Left lung (tissue), 10 donors: Measurements from ENCODE around the gene BBLN. TPM values are rescaled to one million over a fixed set of nuclear protein-coding genes. Genes with fewer than 3 reads are reported as not detected.

Experiments used
- ATAC-seq: fragments of 200-7000 bp; cut with Tn5 transposase; one replicate; pipeline ENCODE4 v1.9.1; 2020; ENCODE audit warnings: moderate library complexity
- DNase-seq, 4 donors: peaks; one replicate each; pipeline ENCODE4 v3.0.0-alpha.2; 2013 to 2020
- H3K27ac ChIP-seq, 2 donors: fragments of 200-600 bp; sonication (generic) in 1 of 2; one replicate each; pipeline versions ENCODE4 v1.5.0 to v1.8.0; 2020 to 2021
- H3K27me3 ChIP-seq, 2 donors: fragments of 200-600 bp; sonication (generic) in 1 of 2; one replicate each; pipeline versions ENCODE4 v1.5.0 to v1.8.0; 2020 to 2021
- H3K36me3 ChIP-seq, 2 donors: fragments of 200-600 bp; sonication (generic) in 1 of 2; one replicate each; pipeline versions ENCODE4 v1.5.0 to v1.8.0; 2020 to 2021
- H3K4me1 ChIP-seq, 2 donors: fragments of 200-600 bp; one replicate each; pipeline ENCODE4 v1.8.0; 2021
- H3K4me3 ChIP-seq, 2 donors: fragments of 200-600 bp; sonication (generic) in 1 of 2; one replicate each; pipeline versions ENCODE4 v1.5.0 to v1.8.0; 2020 to 2021; ENCODE audit warnings: mild to moderate bottlenecking in 1 of 2
- H3K9me3 ChIP-seq, 2 donors: fragments of 200-600 bp; sonication (generic) in 1 of 2; one replicate each; pipeline versions ENCODE4 v1.5.0 to v1.8.0; 2020 to 2021
- intact Hi-C, 2 donors: fragments of 100-400 bp; cut with DNase I; formaldehyde crosslinking; loops; one replicate each; pipeline versions ENCODE4 v1.11.2 to v1.14.2; 2022
- polyA plus RNA-seq, 6 donors: library from polyadenylated mRNA; unstranded; fragments of 120-200 nt; gene quantifications; one replicate each; pipeline ENCODE4 v1.2.1, GENCODE V29; 2013; ENCODE audit not compliant: insufficient read length in 6 of 6
- total RNA-seq, 2 donors: library from RNA; stranded (reverse); fragmentation: NEBNext Ultra II Directional; extraction: Animal tissue kit (Norgen Biotek cat#: 25700); gene quantifications; one replicate each; pipeline ENCODE4 v1.2.1, GENCODE V29; 2021
- TF ChIP-seq, protein P1 (sequence below), 2 donors: fragments of 200-600 bp; sonication (generic) in 1 of 2; IDR thresholded peaks; one replicate each; pipeline versions ENCODE4 v1.5.0 to v1.8.0; 2021; ENCODE audit warnings: antibody characterized with exemption in 2 of 2
- donor health status: DM: no; HTN: yes; CAD: no.
- donor health status: DM: no; HTN: no; CAD: no.

Gene BBLN
- total and polyA plus RNA-seq, 8 donors: 27.1 to 66.0 (median 37.7) TPM

DNA sequence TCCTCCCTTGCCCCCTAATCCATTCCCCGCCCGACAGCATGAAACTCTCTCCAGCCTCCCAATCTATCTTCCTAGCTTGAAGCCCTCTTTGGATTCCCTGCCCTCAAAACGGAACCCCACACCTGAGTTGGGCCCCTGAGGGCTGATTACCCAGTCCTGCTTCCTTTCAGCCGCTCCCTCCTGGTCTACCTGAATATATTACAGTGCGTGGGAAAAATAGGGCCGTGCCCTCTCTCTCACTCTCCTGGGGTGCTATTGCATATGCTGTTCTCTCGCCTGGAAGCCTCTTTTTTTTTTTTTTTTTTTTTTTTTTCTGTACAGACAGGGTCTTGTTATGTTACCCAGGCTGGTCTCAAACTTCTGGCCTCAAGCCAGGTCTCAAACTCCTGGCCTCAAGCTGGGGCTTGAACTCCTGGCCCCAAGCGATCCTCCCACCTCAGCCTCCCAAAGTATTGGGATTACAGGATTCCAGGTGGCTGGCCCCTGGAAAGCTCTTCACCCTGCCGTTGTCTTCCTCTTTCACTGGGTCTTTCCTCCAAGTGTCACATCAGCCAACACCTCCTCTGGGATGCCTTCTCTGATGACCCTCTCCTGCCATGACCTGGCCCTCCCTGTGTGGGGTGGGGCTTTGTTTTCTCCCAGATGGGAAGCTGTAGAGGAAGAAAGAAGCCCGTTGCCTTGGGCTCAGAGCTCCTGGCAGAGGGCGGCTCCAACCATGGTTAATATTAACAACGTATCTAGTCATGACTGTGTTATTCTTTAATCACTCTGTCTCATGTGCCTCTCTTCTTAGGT, 51.3 kb downstream of the BBLN start:
- Histone ChIP-seq H3K9me3 (no peaks in the 10 kb centered on the region), H3K4me1 (peaks cover 0 to 4% of the 10 kb centered on the region in 2 donors), H3K27ac (no peak overlapping the region), H3K27me3 (peaks cover 0 to 34% of the 10 kb centered on the region in 2 donors), H3K4me3 (no peak overlapping the region), H3K36me3 (no peaks in the 10 kb centered on the region)
- no peak for DNase-seq
- TF ChIP-seq, protein P1, sequence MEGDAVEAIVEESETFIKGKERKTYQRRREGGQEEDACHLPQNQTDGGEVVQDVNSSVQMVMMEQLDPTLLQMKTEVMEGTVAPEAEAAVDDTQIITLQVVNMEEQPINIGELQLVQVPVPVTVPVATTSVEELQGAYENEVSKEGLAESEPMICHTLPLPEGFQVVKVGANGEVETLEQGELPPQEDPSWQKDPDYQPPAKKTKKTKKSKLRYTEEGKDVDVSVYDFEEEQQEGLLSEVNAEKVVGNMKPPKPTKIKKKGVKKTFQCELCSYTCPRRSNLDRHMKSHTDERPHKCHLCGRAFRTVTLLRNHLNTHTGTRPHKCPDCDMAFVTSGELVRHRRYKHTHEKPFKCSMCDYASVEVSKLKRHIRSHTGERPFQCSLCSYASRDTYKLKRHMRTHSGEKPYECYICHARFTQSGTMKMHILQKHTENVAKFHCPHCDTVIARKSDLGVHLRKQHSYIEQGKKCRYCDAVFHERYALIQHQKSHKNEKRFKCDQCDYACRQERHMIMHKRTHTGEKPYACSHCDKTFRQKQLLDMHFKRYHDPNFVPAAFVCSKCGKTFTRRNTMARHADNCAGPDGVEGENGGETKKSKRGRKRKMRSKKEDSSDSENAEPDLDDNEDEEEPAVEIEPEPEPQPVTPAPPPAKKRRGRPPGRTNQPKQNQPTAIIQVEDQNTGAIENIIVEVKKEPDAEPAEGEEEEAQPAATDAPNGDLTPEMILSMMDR (IDR thresholded peaks at IDR 0.05): no peak
- ATAC-seq: no peak
- intact Hi-C loops: no loop called here

DNA sequence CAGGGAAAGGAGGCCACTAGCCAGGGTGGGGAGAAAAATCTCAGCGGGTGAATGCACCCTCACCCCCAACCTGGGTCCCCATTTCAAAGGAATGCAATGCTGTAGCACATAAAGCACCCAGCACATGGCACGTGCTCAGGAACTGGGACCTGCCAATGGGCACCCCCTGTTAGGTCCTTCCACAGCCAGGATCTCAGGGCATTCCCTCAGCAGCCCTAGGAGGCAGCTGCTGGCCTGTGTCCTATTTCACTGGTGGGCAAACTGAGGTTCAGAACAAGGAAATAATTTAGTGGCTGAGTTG, 51.9 kb downstream of the BBLN start:
- ATAC-seq (no peak), DNase-seq (no peak)
- no peak overlapping the region for H3K4me3 ChIP-seq
- peaks cover 0 to 6% of the 10 kb centered on the region in 2 donors for H3K4me1 ChIP-seq
- no peak overlapping the region for H3K27ac ChIP-seq
- H3K9me3 ChIP-seq: no peaks in the 10 kb centered on the region
- H3K27me3 ChIP-seq: peaks cover 0 to 32% of the 10 kb centered on the region in 2 donors
- intact Hi-C loops: no loop called here
- TF ChIP-seq, protein P1 (IDR thresholded peaks at IDR 0.05): no peak
- no peaks in the 10 kb centered on the region for H3K36me3 ChIP-seq

Other genes with a start within 250 kb of the BBLN start
- 10 to 100 TPM; 62.5 to 89.9 TPM for gene ST6GALNAC4, start 243.2 kb upstream of the BBLN start, total RNA-seq
- gene ST6GALNAC4, start 243.2 kb upstream of the BBLN start, polyA plus RNA-seq: 10 to 100 TPM; 20.7 to 31.5 (median 24.3) TPM
- 1 to 10 TPM; 3.8 to 6.7 TPM for gene PIP5KL1, start 229.5 kb upstream of the BBLN start, total RNA-seq
- gene PIP5KL1, start 229.5 kb upstream of the BBLN start, polyA plus RNA-seq: 1 to 10 TPM; 2.7 to 7.9 (median 5.0) TPM
- 10 to 100 TPM; 38.6 to 47.6 TPM for gene DPM2, start 222.4 kb upstream of the BBLN start, total RNA-seq
- gene DPM2, start 222.4 kb upstream of the BBLN start, polyA plus RNA-seq: 10 to 100 TPM; 32.1 to 38.5 (median 34.6) TPM
- 10 to 100 TPM; 60.7 to 67.3 TPM for gene EEIG1, start 179.3 kb upstream of the BBLN start, total RNA-seq
- 10 to 100 TPM; 28.2 to 40.7 (median 35.7) TPM for gene EEIG1, start 179.3 kb upstream of the BBLN start, polyA plus RNA-seq
- 1 to 10 TPM; 7.7 to 8.0 TPM for gene NAIF1, start 92.9 kb upstream of the BBLN start, total RNA-seq
- gene NAIF1, start 92.9 kb upstream of the BBLN start, polyA plus RNA-seq: 10 to 100 TPM in 3 of 6 donors, 1 to 10 TPM in 3; 8.2 to 11.5 (median 9.9) TPM
- gene SLC25A25, start 92.0 kb upstream of the BBLN start, total RNA-seq: 10 to 100 TPM; 19.5 to 21.0 TPM
- 10 to 100 TPM in 5 of 6 donors, 1 to 10 TPM in 1; 9.8 to 16.3 (median 13.6) TPM for gene SLC25A25, start 92.0 kb upstream of the BBLN start, polyA plus RNA-seq
- 10 to 100 TPM; 34.8 to 56.9 TPM for gene PTGES2, start 32.5 kb upstream of the BBLN start, total RNA-seq
- gene PTGES2, start 32.5 kb upstream of the BBLN start, polyA plus RNA-seq: 10 to 100 TPM; 25.8 to 45.6 (median 35.9) TPM
- 100 to 1,000 TPM in 1 of 2 donors, 10 to 100 TPM in 1; 37.7 to 155 TPM for gene LCN2, start 10.8 kb upstream of the BBLN start, total RNA-seq
- gene LCN2, start 10.8 kb upstream of the BBLN start, polyA plus RNA-seq: 1 to 10 TPM; 1.3 to 3.1 (median 1.8) TPM
- gene CIZ1, start 31.3 kb downstream of the BBLN start, total RNA-seq: 100 to 1,000 TPM; 102 to 115 TPM
- 100 to 1,000 TPM; 140 to 163 (median 148) TPM for gene CIZ1, start 31.3 kb downstream of the BBLN start, polyA plus RNA-seq
- 10 to 100 TPM in 1 of 2 donors, 1 to 10 TPM in 1; 9.0 to 17.2 TPM for gene DNM1, start 43.1 kb downstream of the BBLN start, total RNA-seq
- gene DNM1, start 43.1 kb downstream of the BBLN start, polyA plus RNA-seq: 10 to 100 TPM; 60.6 to 90.0 (median 65.3) TPM
- 100 to 1,000 TPM; 108 to 126 TPM for gene GOLGA2, start 115.7 kb downstream of the BBLN start, total RNA-seq
- 100 to 1,000 TPM in 5 of 6 donors, 10 to 100 TPM in 1; 97.2 to 163 (median 117) TPM for gene GOLGA2, start 115.7 kb downstream of the BBLN start, polyA plus RNA-seq
- 10 to 100 TPM; 16.2 to 25.6 TPM for gene SWI5, start 116.0 kb downstream of the BBLN start, total RNA-seq
- gene SWI5, start 116.0 kb downstream of the BBLN start, polyA plus RNA-seq: 10 to 100 TPM; 29.9 to 36.9 (median 32.5) TPM
- 10 to 100 TPM; 23.0 to 23.7 TPM for gene TRUB2, start 162.2 kb downstream of the BBLN start, total RNA-seq
- gene TRUB2, start 162.2 kb downstream of the BBLN start, polyA plus RNA-seq: 10 to 100 TPM; 31.8 to 34.6 (median 32.7) TPM
- gene COQ4, start 162.6 kb downstream of the BBLN start, total RNA-seq: 10 to 100 TPM; 35.5 to 36.2 TPM
- 10 to 100 TPM; 50.6 to 77.1 (median 65.7) TPM for gene COQ4, start 162.6 kb downstream of the BBLN start, polyA plus RNA-seq
- 10 to 100 TPM; 32.7 to 33.7 TPM for gene SLC27A4, start 180.3 kb downstream of the BBLN start, total RNA-seq
- 10 to 100 TPM in 4 of 6 donors, 1 to 10 TPM in 2; 7.6 to 15.9 (median 11.2) TPM for gene SLC27A4, start 180.3 kb downstream of the BBLN start, polyA plus RNA-seq
- 10 to 100 TPM; 56.4 to 59.9 TPM for gene URM1, start 211.1 kb downstream of the BBLN start, total RNA-seq
- 10 to 100 TPM; 55.1 to 66.8 (median 62.3) TPM for gene URM1, start 211.1 kb downstream of the BBLN start, polyA plus RNA-seq